ENCODE data around the gene PWWP2B. TPM values are rescaled to one million over a fixed set of nuclear protein-coding genes. Genes with fewer than 3 reads are reported as not detected.

The PWWP2B gene
- total RNA-seq, result 10 to 100 TPM; 14.9 to 27.3 (median 16.7) TPM

GRCh38 chr10:132397036-132397541, at the start of gene PWWP2B:
PWWP2B (plus strand) TSS chr10:132397200; CDS start chr10:132397227, 27 bp downstream.
- TF ChIP-seq CTCF (IDR thresholded peaks at IDR 0.05) (no peak), POLR2A (IDR thresholded peaks at IDR 0.05) (peak in 1 of 4 donors; percentile 54)
- peaks cover 44 to 62% (median 56%) of the 10 kb centered on the region in 3 donors for H3K4me1 ChIP-seq
- no peaks in the 10 kb centered on the region for H3K27me3 ChIP-seq
- peaks cover 0 to 8% (median 0%) of the 10 kb centered on the region in 3 donors for H3K36me3 ChIP-seq
- DNase-seq, result no peak
- H3K27ac ChIP-seq, result peak within 1 kb of the TSS; percentile 87 to 98 (median 97)
- intact Hi-C loops (cut with DNase I), result loop anchor here (10.0 kb wide), 1 partner anchor 238 kb away; no protein-coding TSS in a partner anchor
- peak within 1 kb of the TSS; percentile 68 to 88 (median 79) for H3K4me3 ChIP-seq
- WGBS, 2 donors, result no CpG with 5 or more reads among the region's 86 CpGs
- no peaks in the 10 kb centered on the region for H3K9me3 ChIP-seq

GRCh38 chr10:132347211-132347930, 49.6 kb upstream of the PWWP2B start:
- WGBS, 2 donors, result 92 to 93% methylated on average over 14 to 23 of the region's 23 CpGs
- no peak for DNase-seq

GRCh38 chr10:132347931-132348267, 49.1 kb upstream of the PWWP2B start:
- H3K27ac ChIP-seq, result no peak overlapping the region
- H3K9me3 ChIP-seq, result no peaks in the 10 kb centered on the region
- H3K27me3 ChIP-seq, result no peaks in the 10 kb centered on the region
- WGBS, 2 donors, result 84 to 91% methylated on average over 6 to 9 of the region's 13 CpGs
- TF ChIP-seq POLR2A (IDR thresholded peaks at IDR 0.05) (no peak), CTCF (IDR thresholded peaks at IDR 0.05) (no peak)
- no peak overlapping the region for H3K4me3 ChIP-seq
- H3K4me1 ChIP-seq, result no peaks in the 10 kb centered on the region
- no peak for DNase-seq
- peaks cover 0 to 49% (median 0%) of the 10 kb centered on the region in 3 donors for H3K36me3 ChIP-seq
- intact Hi-C loops (cut with DNase I), result loop anchor here (5.0 kb wide), 1 partner anchor 126 kb away; no protein-coding TSS in a partner anchor

More at GRCh38 chr10:132347211-132347930, 49.6 kb upstream of the PWWP2B start:
- intact Hi-C loops (cut with DNase I), result loop anchor here (5.0 kb wide), 1 partner anchor 125 kb away; no protein-coding TSS in a partner anchor
- peaks cover 0 to 54% (median 0%) of the 10 kb centered on the region in 3 donors for H3K36me3 ChIP-seq
- TF ChIP-seq CTCF (IDR thresholded peaks at IDR 0.05), result no peak
- TF ChIP-seq POLR2A (IDR thresholded peaks at IDR 0.05), result no peak
- no peaks in the 10 kb centered on the region for H3K27me3 ChIP-seq
- H3K4me3 ChIP-seq, result no peak overlapping the region
- no peaks in the 10 kb centered on the region for H3K4me1 ChIP-seq
- H3K27ac ChIP-seq, result no peak overlapping the region
- H3K9me3 ChIP-seq, result no peaks in the 10 kb centered on the region

- no peak overlapping the region for H3K27ac ChIP-seq
- intact Hi-C loops (cut with DNase I), result loop anchor here (5.0 kb wide), 1 partner anchor 127 kb away; no protein-coding TSS in a partner anchor
- no peak for DNase-seq
- no peak for TF ChIP-seq POLR2A (IDR thresholded peaks at IDR 0.05)
- TF ChIP-seq CTCF (IDR thresholded peaks at IDR 0.05), result no peak
- H3K27me3 ChIP-seq, result no peaks in the 10 kb centered on the region
- H3K9me3 ChIP-seq, result no peaks in the 10 kb centered on the region
- H3K4me1 ChIP-seq, result no peaks in the 10 kb centered on the region
- 81 to 89% methylated on average over 2 to 4 of the region's 6 CpGs for WGBS, 2 donors
- peaks cover 0 to 40% (median 0%) of the 10 kb centered on the region in 3 donors for H3K36me3 ChIP-seq
- H3K4me3 ChIP-seq, result no peak overlapping the region
Observed at GRCh38 chr10:132349766-132350165, 47.2 kb upstream of the PWWP2B start.

- intact Hi-C loops (cut with DNase I), result no loop called here
- peaks cover 0 to 34% (median 0%) of the 10 kb centered on the region in 3 donors for H3K36me3 ChIP-seq
- WGBS, 2 donors, result 81% methylated on average over 3 of the region's 11 CpGs; no CpG with 5 or more reads in 1 of the 2 donors
- TF ChIP-seq POLR2A (IDR thresholded peaks at IDR 0.05) (no peak), CTCF (IDR thresholded peaks at IDR 0.05) (no peak)
- H3K4me1 ChIP-seq, result no peaks in the 10 kb centered on the region
- no peak for DNase-seq
- H3K27ac ChIP-seq, result no peak overlapping the region
- H3K9me3 ChIP-seq, result no peaks in the 10 kb centered on the region
- H3K27me3 ChIP-seq, result no peaks in the 10 kb centered on the region
- no peak overlapping the region for H3K4me3 ChIP-seq
Observed at GRCh38 chr10:132350391-132350790, 46.6 kb upstream of the PWWP2B start.

Measured in esophagus squamous epithelium (tissue), 5 donors.